Kidney glomerular epithelial cell (primary cell): Measurements from ENCODE around the gene COIL.

Source experiments
- DNase-seq: peaks from one replicate; lab custom pipeline; 2025; lab: John Stamatoyannopoulos, UW

Gene COIL

DNA sequence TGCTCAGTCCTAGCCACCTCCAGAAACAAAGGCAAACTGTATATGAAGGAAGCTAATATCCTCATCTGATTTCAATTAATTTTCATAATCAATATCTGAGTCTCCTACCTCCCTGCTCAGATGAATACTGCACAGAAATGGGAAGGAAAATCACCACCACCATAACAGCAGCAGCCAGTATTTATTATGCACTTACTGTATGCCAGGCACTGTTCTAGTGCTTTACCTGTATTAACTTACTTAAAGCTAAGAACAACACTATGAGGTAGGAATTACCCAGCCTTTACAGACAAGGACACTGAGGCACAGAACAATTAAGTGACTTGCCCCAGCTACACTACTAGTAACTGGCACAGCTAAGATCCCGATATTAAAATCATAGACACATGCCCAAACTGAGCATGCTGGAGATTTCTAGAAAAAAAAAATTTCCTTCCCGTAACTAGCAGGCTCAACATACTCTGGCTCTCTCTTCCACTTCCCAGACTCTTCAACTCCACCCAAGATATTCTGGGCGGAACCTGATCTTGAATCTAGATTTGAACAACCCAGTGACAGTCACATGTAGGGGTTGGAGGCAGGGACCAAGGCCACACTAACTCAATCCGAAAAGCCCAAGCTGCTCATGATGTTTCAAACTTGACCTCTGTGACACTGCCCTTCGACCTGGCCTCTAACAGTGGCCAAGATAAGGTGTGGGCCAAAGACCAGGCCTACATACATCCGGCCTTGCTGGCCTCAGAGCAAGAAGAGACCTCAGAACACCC is 50.9 kb downstream of the COIL start:
- no peak for DNase-seq

DNA sequence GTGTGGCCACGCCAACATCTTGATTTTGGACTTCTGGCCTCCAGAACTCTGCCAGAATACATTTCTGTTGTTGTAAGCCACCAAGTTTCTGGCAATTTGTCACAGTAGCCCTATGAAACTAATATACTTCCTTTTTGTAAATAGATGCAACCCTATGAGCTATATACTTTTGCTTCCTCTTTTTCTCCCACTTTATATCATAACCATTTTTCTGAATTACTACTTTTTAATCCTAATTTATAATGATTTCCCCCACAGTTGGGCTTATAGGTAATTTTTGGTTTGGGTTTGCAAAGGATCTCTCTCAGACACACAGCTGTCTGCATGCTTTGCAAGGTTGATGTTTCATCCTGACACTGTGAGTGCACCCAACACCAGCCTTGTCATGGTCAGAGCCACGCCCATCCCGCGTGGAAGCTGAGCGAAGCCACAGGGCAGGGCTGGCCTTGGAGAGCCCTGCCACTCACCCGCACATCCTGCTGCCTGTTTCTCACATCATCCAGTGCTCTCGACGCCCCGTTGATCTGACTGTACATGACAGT is 52.8 kb downstream of the COIL start:
- no peak for DNase-seq

DNA sequence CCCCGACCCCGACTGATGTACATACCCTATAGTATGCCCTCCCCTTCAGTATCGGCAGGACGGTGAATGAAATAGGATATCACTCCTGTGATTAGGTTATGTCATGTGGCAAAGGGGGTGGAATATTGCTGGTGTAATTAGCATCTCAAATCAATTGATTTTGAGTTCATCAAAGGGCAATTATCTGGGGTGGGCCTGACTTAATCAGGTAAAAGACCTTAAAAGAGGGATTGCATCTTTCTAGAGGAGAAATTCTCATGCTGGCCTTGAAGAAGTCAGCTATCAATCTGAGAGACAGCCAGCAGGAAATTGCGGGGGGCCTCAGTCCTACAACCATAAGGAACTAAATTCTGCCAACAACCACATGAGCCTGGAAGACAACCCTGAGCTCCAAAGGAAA is 57.3 kb downstream of the COIL start:
- DNase-seq = no peak

DNA sequence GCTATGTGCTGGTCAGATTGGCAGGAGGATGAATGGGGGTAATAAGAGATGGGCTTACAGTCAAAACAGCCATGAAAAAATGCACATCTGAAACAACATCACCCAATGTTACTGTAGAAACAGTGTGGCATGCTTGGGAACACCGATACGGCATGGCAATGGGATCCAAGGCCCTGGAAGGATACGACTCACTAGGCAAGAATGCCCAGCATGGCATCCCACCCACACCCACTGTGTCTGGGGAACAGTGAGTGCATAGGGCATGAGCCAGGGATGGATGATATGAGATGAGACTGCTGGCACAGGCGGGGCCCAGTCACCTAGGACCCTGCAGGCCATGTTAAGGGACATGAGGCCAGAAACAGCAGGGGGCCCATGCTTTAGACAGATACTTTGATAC is 58.5 kb downstream of the COIL start:
- DNase-seq = peak; percentile 86

DNA sequence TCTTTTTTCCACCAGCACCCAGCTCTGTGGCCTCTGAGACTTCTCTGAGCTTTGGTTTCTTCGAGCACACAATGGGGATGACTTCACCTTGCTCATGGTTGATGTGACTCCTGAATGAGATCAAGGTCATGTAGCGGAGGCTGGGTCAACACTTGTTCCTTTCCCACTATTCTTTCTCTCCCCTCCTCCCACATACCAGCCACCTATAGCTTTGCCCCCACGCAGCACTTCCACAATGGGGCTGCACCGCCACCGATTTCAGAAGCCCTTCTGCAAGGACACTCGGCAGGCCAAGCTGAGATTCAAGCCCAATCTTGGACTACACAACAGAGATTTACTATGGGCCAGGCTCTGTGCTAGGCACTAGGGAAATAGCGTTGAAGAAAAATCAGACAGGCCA is 61.4 kb downstream of the COIL start:
- no peak for DNase-seq

DNA sequence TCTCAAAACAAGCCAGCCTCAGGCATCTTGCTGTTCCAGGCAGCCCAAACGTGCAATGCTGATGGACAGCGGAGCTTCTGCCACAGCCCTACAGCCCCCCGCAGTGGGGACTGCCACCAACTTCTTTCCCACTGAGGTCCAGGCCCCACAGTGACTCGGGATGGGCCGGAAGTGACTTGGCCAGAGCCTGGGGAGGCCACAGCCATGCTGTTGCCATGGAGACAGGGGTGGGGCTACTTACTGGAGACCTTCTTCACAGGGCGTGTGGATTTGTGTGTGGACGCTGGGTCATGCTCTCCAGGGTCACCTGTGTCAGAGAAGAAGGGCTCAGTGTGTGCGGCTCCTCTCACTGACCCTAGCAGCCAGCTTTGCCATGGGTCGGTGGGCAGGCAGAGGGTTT is 62.0 kb downstream of the COIL start:
- no peak for DNase-seq

DNA sequence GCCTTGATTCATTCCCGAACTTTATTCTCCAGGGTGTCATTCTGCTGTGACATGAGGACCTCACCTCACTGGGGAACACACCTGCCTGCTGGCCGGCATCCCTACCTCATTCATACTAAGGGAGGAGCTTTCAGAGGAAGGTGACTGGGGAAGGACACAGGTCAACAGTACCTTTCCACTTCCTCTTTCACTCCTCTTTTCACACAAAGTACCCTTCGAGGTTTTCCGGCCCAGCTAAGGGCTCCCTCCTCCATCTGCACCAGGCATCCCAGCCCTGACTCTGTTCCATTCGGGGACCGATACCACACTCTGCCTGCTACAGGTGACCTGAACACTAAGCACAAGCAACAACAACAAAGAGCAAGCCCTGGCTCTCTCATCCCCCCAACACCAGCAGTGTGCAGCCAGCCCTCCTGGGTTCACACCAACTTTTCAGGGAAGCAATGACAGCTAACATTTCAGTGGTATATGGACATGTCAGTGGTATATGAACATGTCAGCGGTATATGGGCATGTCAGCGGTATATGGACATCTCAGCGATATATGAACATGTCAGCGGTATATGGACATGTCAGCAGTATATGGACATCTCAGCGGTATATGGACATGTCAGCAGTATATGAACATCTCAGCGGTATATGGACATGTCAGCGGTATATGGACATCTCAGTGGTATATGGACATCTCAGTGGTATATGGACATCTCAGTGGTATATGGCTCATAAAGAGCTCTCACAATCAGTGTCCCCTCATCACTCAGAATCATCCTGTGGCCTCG is 63.0 kb downstream of the COIL start:
- no peak for DNase-seq

DNA sequence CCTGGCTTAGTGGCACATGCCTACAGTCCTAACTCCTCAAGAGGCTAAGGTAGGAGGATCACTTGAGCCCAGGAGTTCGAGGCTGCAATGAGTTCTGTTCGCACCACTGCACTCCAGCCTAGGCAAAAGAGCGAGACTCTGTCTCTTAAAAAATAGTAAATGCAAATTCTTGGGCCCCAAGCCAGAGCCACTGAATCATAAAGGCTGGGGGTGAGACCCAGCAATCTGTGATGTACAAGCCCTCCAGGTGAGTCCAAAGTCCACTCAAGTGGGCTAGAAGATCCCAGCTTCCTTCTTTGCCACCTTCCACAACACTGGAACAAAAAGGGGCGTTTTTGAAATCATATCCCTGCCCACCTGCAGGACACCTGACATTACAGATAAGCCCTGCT is 63.9 kb downstream of the COIL start:
- DNase-seq = no peak

DNA sequence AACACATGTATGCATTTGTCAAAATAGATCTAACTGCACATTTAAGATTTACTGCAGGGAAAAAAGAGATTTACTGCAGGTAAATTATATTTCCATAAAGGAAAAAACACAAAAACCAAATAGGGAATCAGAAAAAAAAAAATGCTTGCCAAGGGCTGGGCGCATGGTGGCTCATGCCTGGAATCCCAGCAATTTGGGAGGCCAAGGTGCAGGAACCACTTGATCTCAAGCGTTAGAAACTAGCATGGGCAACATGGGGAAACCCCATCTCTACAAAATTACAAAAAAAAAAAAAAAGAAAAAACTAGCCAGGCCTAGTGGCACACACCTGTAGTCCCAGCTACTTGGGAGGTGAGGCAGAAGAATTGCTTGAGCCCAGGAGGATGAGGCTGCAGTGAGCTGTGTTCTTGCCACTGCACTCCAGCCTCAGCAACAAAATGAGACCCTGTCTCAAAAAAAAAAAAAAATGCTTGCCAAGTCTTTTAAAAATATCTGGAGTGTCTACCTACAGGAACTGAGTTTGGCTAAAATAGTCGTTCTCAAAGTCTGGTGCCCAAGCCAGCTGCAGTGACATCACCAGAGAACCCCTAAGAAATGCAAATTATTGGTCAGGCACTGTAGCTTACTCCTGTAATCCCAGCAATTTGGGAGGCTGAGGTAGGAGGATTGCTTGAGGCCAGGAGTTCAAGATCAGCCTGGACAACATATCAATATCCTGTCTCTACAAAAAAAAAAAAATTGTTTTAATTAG is 64.5 kb downstream of the COIL start:
- DNase-seq = no peak

DNA sequence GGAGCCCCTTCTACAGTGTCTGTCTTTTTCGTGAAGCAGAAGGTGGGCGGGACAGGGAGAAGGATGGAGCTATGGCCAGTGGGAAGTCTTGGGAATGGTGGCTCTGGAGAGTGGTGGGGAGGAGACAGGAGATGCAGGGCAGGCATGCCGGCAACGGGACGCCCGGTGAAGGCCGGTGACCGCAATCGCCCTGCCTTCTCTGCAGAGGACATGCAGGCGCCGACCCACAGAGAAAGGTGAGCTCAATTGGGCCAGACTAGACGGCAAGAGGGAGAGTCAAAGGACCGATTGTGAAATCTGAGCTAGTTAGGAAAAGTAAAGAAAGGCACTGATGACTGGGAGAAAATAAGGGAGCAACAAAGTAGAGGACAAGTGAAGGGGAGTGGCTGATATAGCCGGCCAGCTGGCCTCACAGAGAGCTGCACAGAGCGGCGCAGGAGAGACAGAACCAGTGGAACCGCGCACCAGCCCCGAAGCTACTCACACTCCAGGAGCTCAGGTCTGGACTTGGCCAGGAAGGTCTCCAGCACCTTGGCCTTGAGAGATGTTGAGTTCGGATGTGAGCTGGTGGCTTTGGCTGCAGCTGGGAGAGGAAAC is 65.9 kb downstream of the COIL start:
- DNase-seq = no peak

DNA sequence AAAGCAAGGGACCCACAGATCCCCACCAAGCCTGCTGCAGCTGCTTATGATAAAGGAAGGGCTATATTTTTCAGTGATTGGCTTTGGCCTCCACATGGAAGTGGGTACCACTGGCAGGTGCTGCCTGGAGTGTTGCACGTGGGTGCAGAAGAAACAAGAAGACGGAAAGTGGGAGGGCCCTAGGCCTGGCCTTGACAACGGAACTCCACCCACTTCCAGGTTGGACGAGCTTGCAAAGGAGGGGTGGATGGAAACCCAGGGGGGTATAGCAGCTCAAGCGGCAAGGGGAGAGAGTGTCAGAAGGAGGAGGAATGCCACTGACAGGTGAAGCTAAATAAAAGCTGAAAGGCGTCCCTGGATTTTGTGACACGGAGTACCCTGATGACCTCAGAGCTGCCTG is 67.3 kb downstream of the COIL start:
- no peak for DNase-seq

DNA sequence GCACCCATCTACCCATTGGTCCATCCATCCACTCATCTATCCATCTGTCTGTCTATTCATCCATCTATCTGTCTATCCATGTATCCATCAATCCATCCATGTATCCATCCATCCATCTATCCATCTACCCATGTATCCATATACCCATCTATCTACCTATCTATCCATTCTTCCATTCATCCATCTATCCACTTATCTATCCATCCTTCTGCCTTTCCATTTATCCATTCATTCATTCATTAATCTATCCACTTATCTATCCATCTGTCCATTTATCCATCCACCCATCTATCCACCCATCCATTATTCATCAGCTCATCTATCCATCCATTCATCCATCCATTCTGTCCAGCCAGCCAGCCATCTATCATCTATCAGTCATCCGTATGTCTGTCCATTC is 68.5 kb downstream of the COIL start:
- no peak for DNase-seq

DNA sequence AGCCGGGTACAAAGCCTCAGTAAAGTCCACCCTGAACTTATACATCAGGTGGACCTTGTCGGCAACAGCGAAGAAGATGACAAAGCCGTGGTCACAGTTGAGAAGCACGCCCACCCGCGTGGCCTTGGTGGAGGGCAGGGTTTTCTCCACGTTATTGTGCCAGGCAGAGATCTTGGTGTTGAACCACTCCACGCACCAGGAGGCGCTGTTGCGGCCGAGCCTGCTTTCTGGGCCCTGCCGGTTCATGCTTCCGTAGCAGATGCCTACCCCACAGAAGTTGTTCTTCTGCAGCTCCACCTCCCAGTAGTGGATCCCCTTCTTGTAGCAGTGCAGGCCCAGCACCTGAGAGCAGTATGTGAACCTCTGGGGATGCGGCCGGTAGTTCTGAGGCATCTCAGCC is 69.1 kb downstream of the COIL start:
- no peak for DNase-seq

DNA sequence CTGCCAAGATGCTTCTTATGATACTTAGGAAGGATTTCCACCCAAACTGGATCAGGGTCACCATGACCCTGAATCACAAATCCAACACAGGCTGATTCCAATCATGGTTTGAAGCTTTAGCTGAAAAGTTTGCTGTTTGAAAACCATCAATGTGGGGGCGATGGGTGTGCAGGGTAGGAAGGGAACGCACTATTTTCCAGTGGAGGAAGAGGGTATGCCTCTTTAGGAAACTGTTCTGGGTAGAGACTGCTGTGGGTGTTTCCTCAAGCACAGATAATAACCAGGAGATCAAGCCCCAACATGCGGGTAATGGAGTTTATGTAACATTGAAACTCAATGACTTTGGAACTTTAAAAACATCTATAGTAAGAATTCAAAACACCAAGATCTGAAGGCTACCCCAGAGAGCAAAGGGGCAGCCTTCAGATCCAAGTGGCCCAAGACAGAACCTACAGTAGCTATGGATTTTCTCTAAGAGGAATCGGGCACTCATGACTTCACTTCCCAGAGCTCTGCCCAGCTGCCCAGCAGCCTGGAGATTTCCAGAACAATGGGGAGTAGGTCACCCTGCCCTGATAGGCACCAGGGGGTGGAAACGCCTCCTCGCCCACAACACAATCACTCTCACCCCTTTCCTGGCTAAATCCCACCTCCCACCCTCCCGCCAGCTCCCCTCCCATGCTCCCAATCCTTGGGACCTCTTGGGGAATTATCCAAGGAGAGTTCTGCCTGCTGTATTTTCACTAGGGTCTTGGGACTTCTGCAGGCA is 69.8 kb downstream of the COIL start:
- DNase-seq = no peak

DNA sequence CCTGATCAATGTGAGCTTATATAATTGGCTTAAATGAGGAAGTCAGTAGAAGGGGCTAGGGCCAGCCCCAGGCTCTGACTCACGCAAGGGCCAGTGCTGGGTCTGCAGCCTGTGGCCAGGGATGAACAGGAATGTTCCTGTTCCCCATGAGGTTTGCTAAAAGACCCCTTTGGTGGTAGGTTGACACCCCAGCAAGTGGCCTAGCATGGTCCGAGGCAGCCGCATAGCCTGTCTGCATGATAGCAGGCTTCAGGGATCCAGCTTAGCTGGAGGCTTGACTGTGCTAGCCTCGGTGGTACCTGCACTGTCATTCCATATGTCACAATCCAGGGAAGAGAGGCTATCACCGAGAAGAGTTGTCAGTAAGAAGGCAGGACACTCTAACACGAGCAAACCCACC is 70.5 kb downstream of the COIL start:
- DNase-seq = no peak
